ENCODE measurements around the gene SESN1. TPM values are rescaled to one million over a fixed set of nuclear protein-coding genes. Genes with fewer than 3 reads are reported as not detected.

Gene SESN1
- total RNA-seq, 1 experiment from 2014 or later, result 30.2 TPM

DNA sequence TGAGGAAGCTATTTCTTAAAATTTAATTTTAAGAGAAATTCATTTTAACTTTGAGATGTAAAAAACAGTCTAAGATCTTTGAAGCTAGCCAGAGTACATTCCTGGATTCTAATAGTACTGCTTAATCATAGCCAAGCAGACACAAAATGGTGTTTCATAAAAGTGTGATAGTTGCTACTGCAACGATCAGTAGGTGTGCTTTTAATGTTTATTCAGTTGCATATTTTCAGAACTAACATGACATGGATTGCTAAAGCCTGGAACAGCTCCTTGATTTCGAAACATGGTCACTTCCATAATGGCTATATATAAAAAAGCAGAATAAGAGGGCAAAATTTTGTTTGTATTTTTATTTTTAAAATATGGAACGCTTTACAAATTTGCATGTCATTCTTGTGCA is 35.5 kb downstream of the SESN1 start (continued):
- TF ChIP-seq ZNF219 (CRISPR knock-in tag; IDR thresholded peaks at IDR 0.05; ENCODE audit: borderline replicate concordance) (no peak), CBFB (CRISPR knock-in tag; IDR thresholded peaks at IDR 0.05; ENCODE audit: low read depth) (no peak), SP1 (CRISPR knock-in tag; conservative IDR thresholded peaks at IDR 0.05) (no peak), SMAD3 (CRISPR knock-in tag; IDR thresholded peaks at IDR 0.05; ENCODE audit: borderline replicate concordance) (no peak)
- TF ChIP-seq, protein P1, sequence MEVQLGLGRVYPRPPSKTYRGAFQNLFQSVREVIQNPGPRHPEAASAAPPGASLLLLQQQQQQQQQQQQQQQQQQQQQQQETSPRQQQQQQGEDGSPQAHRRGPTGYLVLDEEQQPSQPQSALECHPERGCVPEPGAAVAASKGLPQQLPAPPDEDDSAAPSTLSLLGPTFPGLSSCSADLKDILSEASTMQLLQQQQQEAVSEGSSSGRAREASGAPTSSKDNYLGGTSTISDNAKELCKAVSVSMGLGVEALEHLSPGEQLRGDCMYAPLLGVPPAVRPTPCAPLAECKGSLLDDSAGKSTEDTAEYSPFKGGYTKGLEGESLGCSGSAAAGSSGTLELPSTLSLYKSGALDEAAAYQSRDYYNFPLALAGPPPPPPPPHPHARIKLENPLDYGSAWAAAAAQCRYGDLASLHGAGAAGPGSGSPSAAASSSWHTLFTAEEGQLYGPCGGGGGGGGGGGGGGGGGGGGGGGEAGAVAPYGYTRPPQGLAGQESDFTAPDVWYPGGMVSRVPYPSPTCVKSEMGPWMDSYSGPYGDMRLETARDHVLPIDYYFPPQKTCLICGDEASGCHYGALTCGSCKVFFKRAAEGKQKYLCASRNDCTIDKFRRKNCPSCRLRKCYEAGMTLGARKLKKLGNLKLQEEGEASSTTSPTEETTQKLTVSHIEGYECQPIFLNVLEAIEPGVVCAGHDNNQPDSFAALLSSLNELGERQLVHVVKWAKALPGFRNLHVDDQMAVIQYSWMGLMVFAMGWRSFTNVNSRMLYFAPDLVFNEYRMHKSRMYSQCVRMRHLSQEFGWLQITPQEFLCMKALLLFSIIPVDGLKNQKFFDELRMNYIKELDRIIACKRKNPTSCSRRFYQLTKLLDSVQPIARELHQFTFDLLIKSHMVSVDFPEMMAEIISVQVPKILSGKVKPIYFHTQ (CRISPR knock-in tag; IDR thresholded peaks at IDR 0.05), result no peak
- TF ChIP-seq, protein P2, sequence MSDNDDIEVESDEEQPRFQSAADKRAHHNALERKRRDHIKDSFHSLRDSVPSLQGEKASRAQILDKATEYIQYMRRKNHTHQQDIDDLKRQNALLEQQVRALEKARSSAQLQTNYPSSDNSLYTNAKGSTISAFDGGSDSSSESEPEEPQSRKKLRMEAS (CRISPR knock-in tag; IDR thresholded peaks at IDR 0.05), result no peak

DNA sequence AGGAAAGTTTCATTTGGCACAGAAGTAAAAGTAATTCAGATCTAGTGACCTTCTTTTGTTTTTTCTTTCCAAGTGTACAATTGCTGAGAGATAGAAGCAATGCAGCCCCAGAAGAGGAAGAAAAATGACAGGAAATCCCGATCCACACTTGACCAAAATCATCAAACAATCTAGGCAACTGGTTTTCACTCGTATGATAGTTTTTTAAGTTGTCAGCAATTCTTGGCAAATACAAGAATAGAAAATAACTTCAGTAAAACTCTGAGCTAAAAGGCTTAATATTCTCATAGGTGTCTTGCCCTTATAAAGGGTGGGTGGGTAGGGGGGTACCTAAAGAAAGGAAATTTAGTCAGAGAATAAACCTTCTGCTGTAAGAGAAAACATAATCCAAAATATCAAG is 36.0 kb downstream of the SESN1 start:
- CTCF ChIA-PET, result interaction anchor here (1.0 kb wide), 1 partner anchor 91 kb away, joined by 3 read pairs; no protein-coding TSS in a partner anchor
- TF ChIP-seq MXD4 (CRISPR knock-in tag; IDR thresholded peaks at IDR 0.05; ENCODE audit: borderline replicate concordance) (no peak), HMGA2 (CRISPR knock-in tag; IDR thresholded peaks at IDR 0.05) (no peak), GABPB1 (CRISPR knock-in tag; IDR thresholded peaks at IDR 0.05) (no peak), MYBL2 (CRISPR knock-in tag; IDR thresholded peaks at IDR 0.05) (no peak), NR3C1 (CRISPR knock-in tag; conservative IDR thresholded peaks at IDR 0.05; ENCODE audit: low read depth) (no peak)
- TF ChIP-seq, protein P3, sequence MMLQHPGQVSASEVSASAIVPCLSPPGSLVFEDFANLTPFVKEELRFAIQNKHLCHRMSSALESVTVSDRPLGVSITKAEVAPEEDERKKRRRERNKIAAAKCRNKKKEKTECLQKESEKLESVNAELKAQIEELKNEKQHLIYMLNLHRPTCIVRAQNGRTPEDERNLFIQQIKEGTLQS (CRISPR knock-in tag; conservative IDR thresholded peaks at IDR 0.05), result no peak
- TF ChIP-seq, protein P4, sequence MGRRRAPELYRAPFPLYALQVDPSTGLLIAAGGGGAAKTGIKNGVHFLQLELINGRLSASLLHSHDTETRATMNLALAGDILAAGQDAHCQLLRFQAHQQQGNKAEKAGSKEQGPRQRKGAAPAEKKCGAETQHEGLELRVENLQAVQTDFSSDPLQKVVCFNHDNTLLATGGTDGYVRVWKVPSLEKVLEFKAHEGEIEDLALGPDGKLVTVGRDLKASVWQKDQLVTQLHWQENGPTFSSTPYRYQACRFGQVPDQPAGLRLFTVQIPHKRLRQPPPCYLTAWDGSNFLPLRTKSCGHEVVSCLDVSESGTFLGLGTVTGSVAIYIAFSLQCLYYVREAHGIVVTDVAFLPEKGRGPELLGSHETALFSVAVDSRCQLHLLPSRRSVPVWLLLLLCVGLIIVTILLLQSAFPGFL (CRISPR knock-in tag; IDR thresholded peaks at IDR 0.05; ENCODE audit: borderline replicate concordance), result no peak
- TF ChIP-seq, protein P5, sequence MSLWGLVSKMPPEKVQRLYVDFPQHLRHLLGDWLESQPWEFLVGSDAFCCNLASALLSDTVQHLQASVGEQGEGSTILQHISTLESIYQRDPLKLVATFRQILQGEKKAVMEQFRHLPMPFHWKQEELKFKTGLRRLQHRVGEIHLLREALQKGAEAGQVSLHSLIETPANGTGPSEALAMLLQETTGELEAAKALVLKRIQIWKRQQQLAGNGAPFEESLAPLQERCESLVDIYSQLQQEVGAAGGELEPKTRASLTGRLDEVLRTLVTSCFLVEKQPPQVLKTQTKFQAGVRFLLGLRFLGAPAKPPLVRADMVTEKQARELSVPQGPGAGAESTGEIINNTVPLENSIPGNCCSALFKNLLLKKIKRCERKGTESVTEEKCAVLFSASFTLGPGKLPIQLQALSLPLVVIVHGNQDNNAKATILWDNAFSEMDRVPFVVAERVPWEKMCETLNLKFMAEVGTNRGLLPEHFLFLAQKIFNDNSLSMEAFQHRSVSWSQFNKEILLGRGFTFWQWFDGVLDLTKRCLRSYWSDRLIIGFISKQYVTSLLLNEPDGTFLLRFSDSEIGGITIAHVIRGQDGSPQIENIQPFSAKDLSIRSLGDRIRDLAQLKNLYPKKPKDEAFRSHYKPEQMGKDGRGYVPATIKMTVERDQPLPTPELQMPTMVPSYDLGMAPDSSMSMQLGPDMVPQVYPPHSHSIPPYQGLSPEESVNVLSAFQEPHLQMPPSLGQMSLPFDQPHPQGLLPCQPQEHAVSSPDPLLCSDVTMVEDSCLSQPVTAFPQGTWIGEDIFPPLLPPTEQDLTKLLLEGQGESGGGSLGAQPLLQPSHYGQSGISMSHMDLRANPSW (CRISPR knock-in tag; conservative IDR thresholded peaks at IDR 0.05; ENCODE audit: low read depth), result no peak
- TF ChIP-seq, protein P6, sequence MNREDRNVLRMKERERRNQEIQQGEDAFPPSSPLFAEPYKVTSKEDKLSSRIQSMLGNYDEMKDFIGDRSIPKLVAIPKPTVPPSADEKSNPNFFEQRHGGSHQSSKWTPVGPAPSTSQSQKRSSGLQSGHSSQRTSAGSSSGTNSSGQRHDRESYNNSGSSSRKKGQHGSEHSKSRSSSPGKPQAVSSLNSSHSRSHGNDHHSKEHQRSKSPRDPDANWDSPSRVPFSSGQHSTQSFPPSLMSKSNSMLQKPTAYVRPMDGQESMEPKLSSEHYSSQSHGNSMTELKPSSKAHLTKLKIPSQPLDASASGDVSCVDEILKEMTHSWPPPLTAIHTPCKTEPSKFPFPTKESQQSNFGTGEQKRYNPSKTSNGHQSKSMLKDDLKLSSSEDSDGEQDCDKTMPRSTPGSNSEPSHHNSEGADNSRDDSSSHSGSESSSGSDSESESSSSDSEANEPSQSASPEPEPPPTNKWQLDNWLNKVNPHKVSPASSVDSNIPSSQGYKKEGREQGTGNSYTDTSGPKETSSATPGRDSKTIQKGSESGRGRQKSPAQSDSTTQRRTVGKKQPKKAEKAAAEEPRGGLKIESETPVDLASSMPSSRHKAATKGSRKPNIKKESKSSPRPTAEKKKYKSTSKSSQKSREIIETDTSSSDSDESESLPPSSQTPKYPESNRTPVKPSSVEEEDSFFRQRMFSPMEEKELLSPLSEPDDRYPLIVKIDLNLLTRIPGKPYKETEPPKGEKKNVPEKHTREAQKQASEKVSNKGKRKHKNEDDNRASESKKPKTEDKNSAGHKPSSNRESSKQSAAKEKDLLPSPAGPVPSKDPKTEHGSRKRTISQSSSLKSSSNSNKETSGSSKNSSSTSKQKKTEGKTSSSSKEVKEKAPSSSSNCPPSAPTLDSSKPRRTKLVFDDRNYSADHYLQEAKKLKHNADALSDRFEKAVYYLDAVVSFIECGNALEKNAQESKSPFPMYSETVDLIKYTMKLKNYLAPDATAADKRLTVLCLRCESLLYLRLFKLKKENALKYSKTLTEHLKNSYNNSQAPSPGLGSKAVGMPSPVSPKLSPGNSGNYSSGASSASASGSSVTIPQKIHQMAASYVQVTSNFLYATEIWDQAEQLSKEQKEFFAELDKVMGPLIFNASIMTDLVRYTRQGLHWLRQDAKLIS (CRISPR knock-in tag; IDR thresholded peaks at IDR 0.05; ENCODE audit: borderline replicate concordance), result no peak
- TF ChIP-seq, protein P7, sequence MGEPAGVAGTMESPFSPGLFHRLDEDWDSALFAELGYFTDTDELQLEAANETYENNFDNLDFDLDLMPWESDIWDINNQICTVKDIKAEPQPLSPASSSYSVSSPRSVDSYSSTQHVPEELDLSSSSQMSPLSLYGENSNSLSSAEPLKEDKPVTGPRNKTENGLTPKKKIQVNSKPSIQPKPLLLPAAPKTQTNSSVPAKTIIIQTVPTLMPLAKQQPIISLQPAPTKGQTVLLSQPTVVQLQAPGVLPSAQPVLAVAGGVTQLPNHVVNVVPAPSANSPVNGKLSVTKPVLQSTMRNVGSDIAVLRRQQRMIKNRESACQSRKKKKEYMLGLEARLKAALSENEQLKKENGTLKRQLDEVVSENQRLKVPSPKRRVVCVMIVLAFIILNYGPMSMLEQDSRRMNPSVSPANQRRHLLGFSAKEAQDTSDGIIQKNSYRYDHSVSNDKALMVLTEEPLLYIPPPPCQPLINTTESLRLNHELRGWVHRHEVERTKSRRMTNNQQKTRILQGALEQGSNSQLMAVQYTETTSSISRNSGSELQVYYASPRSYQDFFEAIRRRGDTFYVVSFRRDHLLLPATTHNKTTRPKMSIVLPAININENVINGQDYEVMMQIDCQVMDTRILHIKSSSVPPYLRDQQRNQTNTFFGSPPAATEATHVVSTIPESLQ (CRISPR knock-in tag; IDR thresholded peaks at IDR 0.05), result no peak
- TF ChIP-seq, protein P8, sequence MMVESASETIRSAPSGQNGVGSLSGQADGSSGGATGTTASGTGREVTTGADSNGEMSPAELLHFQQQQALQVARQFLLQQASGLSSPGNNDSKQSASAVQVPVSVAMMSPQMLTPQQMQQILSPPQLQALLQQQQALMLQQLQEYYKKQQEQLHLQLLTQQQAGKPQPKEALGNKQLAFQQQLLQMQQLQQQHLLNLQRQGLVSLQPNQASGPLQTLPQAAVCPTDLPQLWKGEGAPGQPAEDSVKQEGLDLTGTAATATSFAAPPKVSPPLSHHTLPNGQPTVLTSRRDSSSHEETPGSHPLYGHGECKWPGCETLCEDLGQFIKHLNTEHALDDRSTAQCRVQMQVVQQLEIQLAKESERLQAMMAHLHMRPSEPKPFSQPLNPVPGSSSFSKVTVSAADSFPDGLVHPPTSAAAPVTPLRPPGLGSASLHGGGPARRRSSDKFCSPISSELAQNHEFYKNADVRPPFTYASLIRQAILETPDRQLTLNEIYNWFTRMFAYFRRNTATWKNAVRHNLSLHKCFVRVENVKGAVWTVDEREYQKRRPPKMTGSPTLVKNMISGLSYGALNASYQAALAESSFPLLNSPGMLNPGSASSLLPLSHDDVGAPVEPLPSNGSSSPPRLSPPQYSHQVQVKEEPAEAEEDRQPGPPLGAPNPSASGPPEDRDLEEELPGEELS (CRISPR knock-in tag; IDR thresholded peaks at IDR 0.05), result no peak
- TF ChIP-seq, protein P2 (CRISPR knock-in tag; IDR thresholded peaks at IDR 0.05), result no peak
- TF ChIP-seq, protein P9, sequence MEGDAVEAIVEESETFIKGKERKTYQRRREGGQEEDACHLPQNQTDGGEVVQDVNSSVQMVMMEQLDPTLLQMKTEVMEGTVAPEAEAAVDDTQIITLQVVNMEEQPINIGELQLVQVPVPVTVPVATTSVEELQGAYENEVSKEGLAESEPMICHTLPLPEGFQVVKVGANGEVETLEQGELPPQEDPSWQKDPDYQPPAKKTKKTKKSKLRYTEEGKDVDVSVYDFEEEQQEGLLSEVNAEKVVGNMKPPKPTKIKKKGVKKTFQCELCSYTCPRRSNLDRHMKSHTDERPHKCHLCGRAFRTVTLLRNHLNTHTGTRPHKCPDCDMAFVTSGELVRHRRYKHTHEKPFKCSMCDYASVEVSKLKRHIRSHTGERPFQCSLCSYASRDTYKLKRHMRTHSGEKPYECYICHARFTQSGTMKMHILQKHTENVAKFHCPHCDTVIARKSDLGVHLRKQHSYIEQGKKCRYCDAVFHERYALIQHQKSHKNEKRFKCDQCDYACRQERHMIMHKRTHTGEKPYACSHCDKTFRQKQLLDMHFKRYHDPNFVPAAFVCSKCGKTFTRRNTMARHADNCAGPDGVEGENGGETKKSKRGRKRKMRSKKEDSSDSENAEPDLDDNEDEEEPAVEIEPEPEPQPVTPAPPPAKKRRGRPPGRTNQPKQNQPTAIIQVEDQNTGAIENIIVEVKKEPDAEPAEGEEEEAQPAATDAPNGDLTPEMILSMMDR (IDR thresholded peaks at IDR 0.05), result no peak

More for the DNA sequence above, 36.0 kb downstream of the SESN1 start:
- no peaks in the 10 kb centered on the region for H3K9me3 Mint-ChIP-seq
- peaks cover 7% of the 10 kb centered on the region for H3K4me1 Mint-ChIP-seq
- no peak overlapping the region for H3K4me3 Mint-ChIP-seq
- no peak for ATAC-seq
- POLR2A ChIA-PET, result no interaction called here
- DNase-seq (ENCODE audit: low spot score), result no peak
- no peak overlapping the region for H3K27ac Mint-ChIP-seq
- H3K27me3 Mint-ChIP-seq (ENCODE audit: low read depth), result no peaks in the 10 kb centered on the region
- no peaks in the 10 kb centered on the region for H3K36me3 Mint-ChIP-seq
